Mesendoderm (in vitro differentiated cells): ENCODE measurements around the gene TBRG1. TPM values are rescaled to one million over a fixed set of nuclear protein-coding genes. Genes with fewer than 3 reads are reported as not detected.

ENCODE experiments used
- small RNA-seq: library from polyadenylated mRNA; stranded (forward); fragments of <200 nt; extraction: miRNeasy Mini kit (QIAGEN cat#:217004); gene quantifications from one replicate; pipeline ENCODE3, GENCODE V24; 2013; ENCODE audit not compliant: insufficient read depth

Gene TBRG1

Small RNA genes within 50 kb of the gene (small RNA-seq; reads per million reads assigned to genes)
- gene RNA5SP352, result not detected
